HL-60 (cell line): ENCODE results near the gene OSR1.
"Not testable (repeated sequence)": the region's sequence is repeated elsewhere in the genome, so short reads cannot be mapped to it uniquely, and the experiment has no call there.

Experiments used
- DNase-seq, 2 experiments: peaks; one replicate each; pipeline ENCODE4 v3.0.0-alpha.2; 2010 to 2020; ENCODE audit warnings: low read depth in 1 of 2, low spot score in 1 of 2
- H3K27ac ChIP-seq: fragments of 250-450 bp; sonication (Bioruptor Pico); replicated peaks from 2 replicates; pipeline ENCODE4 v1.5.1; 2020; ENCODE audit warnings: mild to moderate bottlenecking, moderate library complexity
- H3K27me3 ChIP-seq: fragments of 250-450 bp; sonication (Bioruptor Pico); 2 replicates; pipeline ENCODE4 v1.5.1; 2021; ENCODE audit warnings: mild to moderate bottlenecking, moderate library complexity; ENCODE audit not compliant: insufficient read depth, poor library complexity, severe bottlenecking
- H3K4me3 ChIP-seq: replicated peaks from 2 replicates; pipeline ENCODE4 v1.5.1; 2011; ENCODE audit warnings: mild to moderate bottlenecking, control low read depth, low read length; ENCODE audit not compliant: insufficient read depth
- CTCF ChIP-seq: IDR thresholded peaks from one replicate; pipeline ENCODE4 v1.5.1; 2011; ENCODE audit warnings: low read length, control low read depth, inconsistent platforms; ENCODE audit not compliant: insufficient read depth
- GABPA ChIP-seq: IDR thresholded peaks from 2 replicates; pipeline ENCODE4 v1.6.1; 2012; ENCODE audit warnings: low read depth
- POLR2AphosphoS5 ChIP-seq: IDR thresholded peaks from 2 replicates; pipeline ENCODE4 v1.6.1; 2012; ENCODE audit warnings: low read depth
- REST ChIP-seq: IDR thresholded peaks from 2 replicates; pipeline ENCODE4 v1.6.1; 2012; ENCODE audit warnings: low read depth; ENCODE audit not compliant: insufficient replicate concordance
- SPI1 ChIP-seq: IDR thresholded peaks from 2 replicates; pipeline ENCODE4 v1.6.1; 2012; ENCODE audit warnings: low read depth, mild to moderate bottlenecking, borderline replicate concordance

The OSR1 gene

GRCh38 chr2:19313553-19313952 lies 44.9 kb downstream of the OSR1 start:
- no peak overlapping the region for H3K27ac ChIP-seq
- no peak overlapping the region for H3K4me3 ChIP-seq
- TF ChIP-seq REST (no peak), GABPA (no peak), CTCF (no peak), POLR2AphosphoS5 (no peak), SPI1 (no peak)
- H3K27me3 ChIP-seq, result no peaks in the 10 kb centered on the region
- DNase-seq, result no peak

- Histone ChIP-seq H3K27ac (no peak overlapping the region), H3K4me3 (no peak overlapping the region), H3K27me3 (no peaks in the 10 kb centered on the region)
- DNase-seq, result no peak
- TF ChIP-seq CTCF (peak; percentile 9), SPI1 (no peak)
Measured at GRCh38 chr2:19312949-19313348, 45.5 kb downstream of the OSR1 start.

- not testable (repeated sequence) for H3K4me3 ChIP-seq, H3K27ac ChIP-seq, DNase-seq, H3K27me3 ChIP-seq
Measured at GRCh38 chr2:19306065-19306464, 52.4 kb downstream of the OSR1 start.

- DNase-seq, H3K4me3 ChIP-seq, H3K27ac ChIP-seq: not testable (repeated sequence)
Measured at GRCh38 chr2:19305400-19306055, 52.9 kb downstream of the OSR1 start.

GRCh38 chr2:19301706-19302105 lies 56.7 kb downstream of the OSR1 start:
- Histone ChIP-seq H3K27me3 (no peaks in the 10 kb centered on the region), H3K27ac (no peak overlapping the region), H3K4me3 (no peak overlapping the region)
- no peak for TF ChIP-seq GABPA
- TF ChIP-seq REST, result no peak
- no peak for TF ChIP-seq CTCF
- no peak for TF ChIP-seq POLR2AphosphoS5
- no peak for TF ChIP-seq SPI1
- DNase-seq, result no peak

More at GRCh38 chr2:19305400-19306055, 52.9 kb downstream of the OSR1 start:
- not testable (repeated sequence) for H3K27me3 ChIP-seq
